Endothelial cell of umbilical vein (primary cell): Measurements from ENCODE around the gene CDRT15.

Experiments
- EZH2 ChIP-seq: IDR thresholded peaks from 2 replicates; pipeline ENCODE4 v1.6.1; 2012; ENCODE audit warnings: borderline replicate concordance, low read depth, mild to moderate bottlenecking, moderate library complexity, low read length, inconsistent platforms; ENCODE audit not compliant: severe bottlenecking
- POLR2A ChIP-seq: IDR thresholded peaks from 2 replicates; pipeline ENCODE4 v1.6.1; 2012; ENCODE audit warnings: low read depth, mild to moderate bottlenecking, control low read depth, low read length
- POLR2AphosphoS5 ChIP-seq: IDR thresholded peaks from 2 replicates; pipeline ENCODE4 v1.6.1; 2012; ENCODE audit warnings: low read depth, mild to moderate bottlenecking, control low read depth, low read length, moderate library complexity; ENCODE audit not compliant: insufficient read depth
- TF ChIP-seq, protein P1 (sequence below), 2 donors: IDR thresholded peaks; 1 replicate in 1 of 2; 2 replicates in 1 of 2; pipeline ENCODE4 v1.5.1; 2011; ENCODE audit warnings: low read length in 2 of 2, mild to moderate bottlenecking in 2 of 2, moderate library complexity in 2 of 2, control low read depth in 1 of 2, inconsistent platforms in 1 of 2, low read depth in 1 of 2; ENCODE audit not compliant: insufficient read depth in 1 of 2; ENCODE audit errors: extremely low read depth in 1 of 2

GRCh38 chr17:14211801-14212200 lies 24.9 kb downstream of the CDRT15 start:
- TF ChIP-seq, protein P1, sequence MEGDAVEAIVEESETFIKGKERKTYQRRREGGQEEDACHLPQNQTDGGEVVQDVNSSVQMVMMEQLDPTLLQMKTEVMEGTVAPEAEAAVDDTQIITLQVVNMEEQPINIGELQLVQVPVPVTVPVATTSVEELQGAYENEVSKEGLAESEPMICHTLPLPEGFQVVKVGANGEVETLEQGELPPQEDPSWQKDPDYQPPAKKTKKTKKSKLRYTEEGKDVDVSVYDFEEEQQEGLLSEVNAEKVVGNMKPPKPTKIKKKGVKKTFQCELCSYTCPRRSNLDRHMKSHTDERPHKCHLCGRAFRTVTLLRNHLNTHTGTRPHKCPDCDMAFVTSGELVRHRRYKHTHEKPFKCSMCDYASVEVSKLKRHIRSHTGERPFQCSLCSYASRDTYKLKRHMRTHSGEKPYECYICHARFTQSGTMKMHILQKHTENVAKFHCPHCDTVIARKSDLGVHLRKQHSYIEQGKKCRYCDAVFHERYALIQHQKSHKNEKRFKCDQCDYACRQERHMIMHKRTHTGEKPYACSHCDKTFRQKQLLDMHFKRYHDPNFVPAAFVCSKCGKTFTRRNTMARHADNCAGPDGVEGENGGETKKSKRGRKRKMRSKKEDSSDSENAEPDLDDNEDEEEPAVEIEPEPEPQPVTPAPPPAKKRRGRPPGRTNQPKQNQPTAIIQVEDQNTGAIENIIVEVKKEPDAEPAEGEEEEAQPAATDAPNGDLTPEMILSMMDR (IDR thresholded peaks at IDR 0.05; ENCODE audit: extremely low read depth in 1 of 2, insufficient read depth in 1 of 2, low read depth in 1 of 2, low read length in 2 of 2), result peak in 1 of 2 donors; percentile 26
- TF ChIP-seq POLR2A (no peak), EZH2 (no peak), POLR2AphosphoS5 (no peak)
